IMR-90 (cell line): ENCODE results near the gene CCDC60. TPM values are rescaled to one million over a fixed set of nuclear protein-coding genes. Genes with fewer than 3 reads are reported as not detected.

ENCODE experiments used
- ATAC-seq: fragments of 200-7000 bp; cut with Tn5 transposase; 2 replicates; pipeline ENCODE4 v1.9.1; 2020; ENCODE audit warnings: low read depth, mild to moderate bottlenecking, moderate library complexity
- BruUV-seq: library from RNA; stranded (reverse); fragments of 400-500 nt; replicated peaks from 2 replicates; lab custom pipeline; 2021; lab: Mats Ljungman, UMichigan
- CTCF ChIA-PET: fragments of 300-600 bp; formaldehyde crosslinking; extraction: SDS; loops from one replicate; lab custom pipeline; 2021; ENCODE audit warnings: antibody characterized with exemption; lab: Yijun Ruan, JAX
- POLR2A ChIA-PET: fragments of 300-600 bp; sonication (Branson Sonifier 250); formaldehyde crosslinking; loops from one replicate; lab custom pipeline; 2022; ENCODE audit warnings: antibody characterized with exemption; ENCODE audit not compliant: unreplicated experiment; lab: Charles Lee
- DNase-seq: peaks from one replicate; pipeline ENCODE4 v3.0.0; 2013
- H2AFZ ChIP-seq: replicated peaks from 2 replicates; pipeline ENCODE3; 2013; ENCODE audit warnings: low read length, mild to moderate bottlenecking; ENCODE audit not compliant: poor library complexity
- H2AK5ac ChIP-seq: 2 replicates; pipeline ENCODE4 v1.6.1; 2013; ENCODE audit warnings: low read depth, low read length, inconsistent platforms
- H2AK9ac ChIP-seq: replicated peaks from 2 replicates; pipeline ENCODE3; 2013; ENCODE audit warnings: mild to moderate bottlenecking, low read depth, low read length, moderate library complexity; ENCODE audit not compliant: poor library complexity
- H2BK120ac ChIP-seq: 2 replicates; pipeline ENCODE4 v1.6.1; 2013; ENCODE audit warnings: low read depth, low read length, inconsistent platforms
- H2BK15ac ChIP-seq: 3 replicates; pipeline ENCODE4 v1.6.1; 2013; ENCODE audit warnings: low read depth, low read length, inconsistent platforms
- H2BK20ac ChIP-seq: 2 replicates; pipeline ENCODE4 v1.6.1; 2013; ENCODE audit warnings: low read depth, mild to moderate bottlenecking, inconsistent platforms, low read length, moderate library complexity
- H2BK5ac ChIP-seq: 2 replicates; pipeline ENCODE4 v1.6.1; 2013; ENCODE audit warnings: mild to moderate bottlenecking, low read depth, low read length, inconsistent platforms; ENCODE audit not compliant: poor library complexity, severe bottlenecking
- H3K14ac ChIP-seq: replicated peaks from 2 replicates; pipeline ENCODE4 v1.6.1; 2013; ENCODE audit warnings: low read depth, low read length, inconsistent platforms
- H3K18ac ChIP-seq: 2 replicates; pipeline ENCODE4 v1.6.1; 2013; ENCODE audit warnings: low read depth, low read length, control low read depth
- H3K23ac ChIP-seq: 2 replicates; pipeline ENCODE4 v1.6.1; 2013; ENCODE audit warnings: low read depth, low read length, inconsistent platforms
- H3K27ac ChIP-seq: 2 replicates; pipeline ENCODE4 v1.5.1; 2013; ENCODE audit warnings: mild to moderate bottlenecking, control low read depth, low read length; ENCODE audit not compliant: insufficient read depth
- H3K27me3 ChIP-seq: 2 replicates; pipeline ENCODE4 v1.6.1; 2013; ENCODE audit warnings: low read length; ENCODE audit not compliant: control insufficient read depth, insufficient read depth
- H3K36me3 ChIP-seq: 2 replicates; pipeline ENCODE4 v1.6.1; 2013; ENCODE audit warnings: low read length, mixed read lengths; ENCODE audit not compliant: control insufficient read depth, insufficient read depth
- H3K4ac ChIP-seq: 2 replicates; pipeline ENCODE4 v1.6.1; 2013; ENCODE audit warnings: low read depth, low read length, inconsistent platforms
- H3K4me1 ChIP-seq: 2 replicates; pipeline ENCODE4 v1.6.1; 2013; ENCODE audit warnings: low read length, mixed read lengths; ENCODE audit not compliant: control insufficient read depth, insufficient read depth
- H3K4me2 ChIP-seq: 2 replicates; pipeline ENCODE4 v1.6.1; 2013; ENCODE audit warnings: low read depth, mild to moderate bottlenecking, control low read depth, low read length, moderate library complexity
- H3K4me3 ChIP-seq: 2 replicates; pipeline ENCODE4 v1.5.1; 2013; ENCODE audit warnings: low read depth, mild to moderate bottlenecking, control low read depth, low read length, moderate library complexity; ENCODE audit not compliant: insufficient read depth
- H3K56ac ChIP-seq: 2 replicates; pipeline ENCODE4 v1.6.1; 2013; ENCODE audit warnings: low read length, inconsistent platforms; ENCODE audit not compliant: insufficient read depth; ENCODE audit errors: extremely low read depth
- H3K79me1 ChIP-seq, 2 experiments: 2 replicates each; pipeline ENCODE4 v1.6.1; 2013; ENCODE audit warnings: low read length in 2 of 2, inconsistent platforms in 1 of 2, low read depth in 1 of 2
- H3K9ac ChIP-seq: 2 replicates; pipeline ENCODE4 v1.6.1; 2013; ENCODE audit warnings: low read depth, low read length, control low read depth
- H3K9me1 ChIP-seq: 2 replicates; pipeline ENCODE4 v1.6.1; 2013; ENCODE audit warnings: low read length, inconsistent platforms; ENCODE audit not compliant: insufficient read depth
- H3K9me3 ChIP-seq: 2 replicates; pipeline ENCODE4 v1.6.1; 2013; ENCODE audit warnings: low read length; ENCODE audit not compliant: control insufficient read depth, insufficient read depth
- H4K20me1 ChIP-seq: 2 replicates; pipeline ENCODE4 v1.6.1; 2013; ENCODE audit warnings: low read length, inconsistent platforms; ENCODE audit not compliant: insufficient read depth
- H4K5ac ChIP-seq: 2 replicates; pipeline ENCODE4 v1.6.1; 2013; ENCODE audit warnings: mild to moderate bottlenecking, low read depth, low read length, control low read depth
- H4K8ac ChIP-seq, 2 experiments: 2 replicates each; pipeline ENCODE4 v1.6.1; 2013; ENCODE audit warnings: low read depth in 2 of 2, low read length in 2 of 2, control low read depth in 1 of 2, inconsistent platforms in 1 of 2
- H4K91ac ChIP-seq: 2 replicates; pipeline ENCODE4 v1.6.1; 2013; ENCODE audit warnings: low read depth, low read length, inconsistent platforms; ENCODE audit not compliant: insufficient read depth
- BHLHE40 ChIP-seq: fragments of 150-350 bp; IDR thresholded peaks from 2 replicates; pipeline ENCODE4 v1.6.1; 2016; ENCODE audit warnings: mild to moderate bottlenecking, low read depth, low read length
- CEBPB ChIP-seq: IDR thresholded peaks from 2 replicates; pipeline ENCODE4 v1.6.1; 2012; ENCODE audit warnings: low read depth, low read length, improper control_type of control experiment
- CHD1 ChIP-seq: IDR thresholded peaks from 2 replicates; pipeline ENCODE4 v1.6.1; 2012; ENCODE audit warnings: low read depth, low read length, improper control_type of control experiment
- FOS ChIP-seq: fragments of 150-350 bp; IDR thresholded peaks from 2 replicates; pipeline ENCODE4 v1.6.1; 2016; ENCODE audit warnings: low read depth, low read length
- MAFK ChIP-seq: IDR thresholded peaks from 2 replicates; pipeline ENCODE4 v1.6.1; 2012; ENCODE audit warnings: low read depth, low read length, improper control_type of control experiment
- MAZ ChIP-seq: IDR thresholded peaks from 2 replicates; pipeline ENCODE4 v1.6.1; 2012; ENCODE audit warnings: low read depth, mild to moderate bottlenecking, low read length, improper control_type of control experiment, moderate library complexity, borderline replicate concordance
- MXI1 ChIP-seq: IDR thresholded peaks from 2 replicates; pipeline ENCODE4 v1.6.1; 2012; ENCODE audit warnings: low read depth, mild to moderate bottlenecking, low read length, moderate library complexity, borderline replicate concordance
- NFE2L2 ChIP-seq: fragments of 150-350 bp; IDR thresholded peaks from 2 replicates; pipeline ENCODE4 v1.6.1; 2016; ENCODE audit warnings: low read depth, mild to moderate bottlenecking, low read length
- POLR2A ChIP-seq: IDR thresholded peaks from 2 replicates; pipeline ENCODE4 v1.6.1; 2012; ENCODE audit warnings: mild to moderate bottlenecking, low read depth, low read length
- RAD21 ChIP-seq: IDR thresholded peaks from 2 replicates; pipeline ENCODE4 v1.6.1; 2012; ENCODE audit warnings: low read length, improper control_type of control experiment
- RCOR1 ChIP-seq: IDR thresholded peaks from 2 replicates; pipeline ENCODE4 v1.6.1; 2012; ENCODE audit warnings: mild to moderate bottlenecking, low read length, improper control_type of control experiment; ENCODE audit not compliant: insufficient replicate concordance
- RFX5 ChIP-seq: IDR thresholded peaks from 2 replicates; pipeline ENCODE4 v1.8.0; 2012; ENCODE audit warnings: low read depth, mild to moderate bottlenecking, low read length, moderate library complexity
- SMC3 ChIP-seq: fragments of 150-350 bp; IDR thresholded peaks from 2 replicates; pipeline ENCODE4 v1.6.1; 2016; ENCODE audit warnings: low read depth, mild to moderate bottlenecking, antibody characterized with exemption, low read length, moderate library complexity
- USF2 ChIP-seq: fragments of 150-350 bp; IDR thresholded peaks from 2 replicates; pipeline ENCODE4 v1.6.1; 2017; ENCODE audit warnings: mild to moderate bottlenecking, antibody characterized with exemption, low read length, low read depth
- WGBS, 2 experiments: methylation state at CpG; one replicate each; pipeline versions ENCODE4 v1.1.5 to v1.1.7; 2013; ENCODE audit warnings: missing lambda C conversion rate in 2 of 2; ENCODE audit not compliant: insufficient read length in 1 of 2; ENCODE audit errors: extremely low coverage in 2 of 2; 5-methylcytosine and 5-hydroxymethylcytosine counted together
- dilution Hi-C: fragments of 300-500 bp; cut with HindIII; formaldehyde crosslinking; loops from one replicate; pipeline ENCODE4 v1.14.3; 2018; ENCODE audit warnings: low sequenced_read_pairs; ENCODE audit not compliant: unreplicated experiment
- in situ Hi-C: fragments of 300-500 bp; cut with MboI; formaldehyde crosslinking; loops from 3 replicates; pipeline ENCODE4 v1.14.3; 2019; ENCODE audit warnings: low sequenced_read_pairs, inconsistent platforms, mixed read lengths
- intact Hi-C: fragments of 100-400 bp; cut with micrococcal nuclease; formaldehyde crosslinking; loops from 2 replicates; pipeline ENCODE4 v1.10.0; 2022
- polyA plus RNA-seq, 3 experiments: library from polyadenylated mRNA; depleted of rRNA; stranded (reverse); fragments of >200 nt; gene quantifications; 2 replicates each; pipeline ENCODE4 v1.2.3, GENCODE V29; 2012; ENCODE audit warnings: low replicate concordance in 1 of 3
- total RNA-seq: library from RNA; depleted of rRNA; stranded (reverse); fragments of >200 nt; gene quantifications from 2 replicates; pipeline ENCODE4 v1.2.3, GENCODE V29; 2012
- TF ChIP-seq, protein P1 (sequence below): conservative IDR thresholded peaks from 2 replicates; pipeline ENCODE4 v1.5.1; 2012; ENCODE audit warnings: mild to moderate bottlenecking, low read depth, low read length, improper control_type of control experiment

CCDC60 gene
- total and polyA plus RNA-seq, 2 of the 4 experiments (the other 2 are of a cell fraction) = not detected

GRCh38 chr12:119491814-119492213 lies 157.3 kb downstream of the CCDC60 start:
- Histone ChIP-seq H3K4me1 (no peaks in the 10 kb centered on the region), H4K5ac (no peak overlapping the region), H2BK5ac (no peak overlapping the region), H3K4me2 (no peak overlapping the region), H3K36me3 (no peaks in the 10 kb centered on the region), H4K8ac (no peak overlapping the region), H3K27ac (no peak overlapping the region), H2BK20ac (no peak overlapping the region), H3K9me1 (no peaks in the 10 kb centered on the region), H3K14ac (no peak overlapping the region), H3K23ac (no peak overlapping the region), H3K9me3 (peaks cover 19% of the 10 kb centered on the region), H3K79me1 (no peaks in the 10 kb centered on the region), H2AK5ac (no peak overlapping the region), H2AFZ (no peak overlapping the region), H3K56ac (no peak overlapping the region), H3K4ac (no peak overlapping the region), H2AK9ac (no peak overlapping the region), H3K9ac (no peak overlapping the region), H3K27me3 (no peaks in the 10 kb centered on the region), H4K91ac (no peak overlapping the region), H2BK15ac (no peak overlapping the region), H3K4me3 (no peak overlapping the region), H3K18ac (no peak overlapping the region), H4K20me1 (no peaks in the 10 kb centered on the region), H2BK120ac (no peak overlapping the region)
- TF ChIP-seq, protein P1, sequence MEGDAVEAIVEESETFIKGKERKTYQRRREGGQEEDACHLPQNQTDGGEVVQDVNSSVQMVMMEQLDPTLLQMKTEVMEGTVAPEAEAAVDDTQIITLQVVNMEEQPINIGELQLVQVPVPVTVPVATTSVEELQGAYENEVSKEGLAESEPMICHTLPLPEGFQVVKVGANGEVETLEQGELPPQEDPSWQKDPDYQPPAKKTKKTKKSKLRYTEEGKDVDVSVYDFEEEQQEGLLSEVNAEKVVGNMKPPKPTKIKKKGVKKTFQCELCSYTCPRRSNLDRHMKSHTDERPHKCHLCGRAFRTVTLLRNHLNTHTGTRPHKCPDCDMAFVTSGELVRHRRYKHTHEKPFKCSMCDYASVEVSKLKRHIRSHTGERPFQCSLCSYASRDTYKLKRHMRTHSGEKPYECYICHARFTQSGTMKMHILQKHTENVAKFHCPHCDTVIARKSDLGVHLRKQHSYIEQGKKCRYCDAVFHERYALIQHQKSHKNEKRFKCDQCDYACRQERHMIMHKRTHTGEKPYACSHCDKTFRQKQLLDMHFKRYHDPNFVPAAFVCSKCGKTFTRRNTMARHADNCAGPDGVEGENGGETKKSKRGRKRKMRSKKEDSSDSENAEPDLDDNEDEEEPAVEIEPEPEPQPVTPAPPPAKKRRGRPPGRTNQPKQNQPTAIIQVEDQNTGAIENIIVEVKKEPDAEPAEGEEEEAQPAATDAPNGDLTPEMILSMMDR = no peak
- TF ChIP-seq RCOR1 (no peak), CEBPB (no peak), SMC3 (no peak), RAD21 (no peak), NFE2L2 (no peak), FOS (no peak), CHD1 (no peak), MXI1 (no peak), USF2 (no peak), MAFK (no peak), BHLHE40 (no peak), RFX5 (no peak), POLR2A (no peak), MAZ (no peak)
- dilution Hi-C loops = no loop called here
- in situ Hi-C loops = no loop called here
- ATAC-seq (no peak), DNase-seq (no peak)
- 34% methylated on average over 3 of the region's 5 CpGs; no CpG with 5 or more reads in 1 of the 2 experiments for WGBS, 2 experiments
- CTCF ChIA-PET = no interaction called here
- no TSS peak for BruUV-seq
- intact Hi-C loops = no loop called here
- POLR2A ChIA-PET = no interaction called here
